Skeletal muscle cell (primary cell): ENCODE measurements around the gene NAAA.

ENCODE experiments used
- DNase-seq: peaks from one replicate; pipeline ENCODE4 v3.0.0-alpha.2; 2010; ENCODE audit warnings: low read depth
- H3K4me3 ChIP-seq: 2 replicates; pipeline ENCODE4 v1.5.1; 2011; ENCODE audit warnings: low read depth, mild to moderate bottlenecking, control low read depth, low read length, moderate library complexity

The NAAA gene

GRCh38 chr4:75876218-75876617, 64.6 kb downstream of the NAAA start:
- no peak overlapping the region for H3K4me3 ChIP-seq
- no peak for DNase-seq

- DNase-seq: no peak
- no peak overlapping the region for H3K4me3 ChIP-seq
These were observed 71.7 kb downstream of the NAAA start for GRCh38 chr4:75869100-75869499.

GRCh38 chr4:75867130-75867529, 73.7 kb downstream of the NAAA start:
- no peak overlapping the region for H3K4me3 ChIP-seq
- no peak for DNase-seq
